Measurements from ENCODE around the gene ZNF142.

DNA sequence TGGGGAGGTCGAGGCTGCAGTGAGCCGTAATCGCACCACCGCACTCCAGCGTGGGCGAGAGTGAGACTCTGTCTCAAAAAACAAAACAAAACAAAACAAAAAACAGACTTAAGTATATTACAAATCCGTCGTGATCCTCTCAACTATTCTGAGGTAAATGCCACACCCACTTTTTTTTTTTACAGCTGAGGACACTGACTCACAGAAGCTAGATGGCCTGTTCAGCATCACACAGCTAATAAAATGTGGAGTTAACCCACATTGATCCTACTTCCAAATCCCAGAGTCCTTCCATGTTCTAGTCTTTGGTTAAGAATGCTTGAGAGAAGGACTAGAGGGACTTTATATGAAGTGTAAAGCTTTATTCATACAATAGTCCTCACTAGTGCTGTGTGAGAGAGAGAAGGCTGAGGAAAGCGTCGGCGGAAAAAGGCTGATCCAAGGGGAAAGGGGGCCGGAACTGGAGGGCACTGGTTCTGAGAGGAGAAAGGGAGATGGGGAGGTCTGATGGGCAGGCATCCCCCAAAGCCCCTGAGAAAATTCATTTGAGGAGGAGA is 11.8 kb upstream of the ZNF142 start:
- TF ChIP-seq, protein P1, sequence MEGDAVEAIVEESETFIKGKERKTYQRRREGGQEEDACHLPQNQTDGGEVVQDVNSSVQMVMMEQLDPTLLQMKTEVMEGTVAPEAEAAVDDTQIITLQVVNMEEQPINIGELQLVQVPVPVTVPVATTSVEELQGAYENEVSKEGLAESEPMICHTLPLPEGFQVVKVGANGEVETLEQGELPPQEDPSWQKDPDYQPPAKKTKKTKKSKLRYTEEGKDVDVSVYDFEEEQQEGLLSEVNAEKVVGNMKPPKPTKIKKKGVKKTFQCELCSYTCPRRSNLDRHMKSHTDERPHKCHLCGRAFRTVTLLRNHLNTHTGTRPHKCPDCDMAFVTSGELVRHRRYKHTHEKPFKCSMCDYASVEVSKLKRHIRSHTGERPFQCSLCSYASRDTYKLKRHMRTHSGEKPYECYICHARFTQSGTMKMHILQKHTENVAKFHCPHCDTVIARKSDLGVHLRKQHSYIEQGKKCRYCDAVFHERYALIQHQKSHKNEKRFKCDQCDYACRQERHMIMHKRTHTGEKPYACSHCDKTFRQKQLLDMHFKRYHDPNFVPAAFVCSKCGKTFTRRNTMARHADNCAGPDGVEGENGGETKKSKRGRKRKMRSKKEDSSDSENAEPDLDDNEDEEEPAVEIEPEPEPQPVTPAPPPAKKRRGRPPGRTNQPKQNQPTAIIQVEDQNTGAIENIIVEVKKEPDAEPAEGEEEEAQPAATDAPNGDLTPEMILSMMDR (IDR thresholded peaks at IDR 0.05): no peak
- TF ChIP-seq EP300 (IDR thresholded peaks at IDR 0.05): no peak
